Spleen (tissue), 11 donors: ENCODE data around the gene PHRF1. TPM values are rescaled to one million over a fixed set of nuclear protein-coding genes. Genes with fewer than 3 reads are reported as not detected.
A peak's percentile ranks its signal among the peaks of the same experiment; 100 is the strongest.

Source experiments
- DNase-seq: peaks from one replicate; pipeline ENCODE4 v3.0.0-alpha.2; 2020
- H3K27ac ChIP-seq, 8 donors: fragments of 200-600 bp; sonication (generic) in 7 of 8; 1 replicate in 4 of 8; 2 replicates in 4 of 8; pipeline versions ENCODE4 v1.5.0 to v1.8.0; 2016 to 2021; ENCODE audit warnings: inconsistent platforms in 4 of 8, mild to moderate bottlenecking in 4 of 8, moderate library complexity in 1 of 8
- H3K27me3 ChIP-seq, 7 donors: fragments of 200-600 bp; sonication (generic) in 6 of 7; replicated peaks in 1 of 7; 1 replicate in 4 of 7; 2 replicates in 3 of 7; pipeline versions ENCODE4 v1.5.0 to v1.8.0; 2016 to 2021; ENCODE audit warnings: inconsistent platforms in 3 of 7, mild to moderate bottlenecking in 1 of 7
- H3K36me3 ChIP-seq, 6 donors: fragments of 200-600 bp; sonication (generic) in 5 of 6; 1 replicate in 4 of 6; 2 replicates in 2 of 6; pipeline versions ENCODE4 v1.5.0 to v1.8.0; 2016 to 2021; ENCODE audit warnings: inconsistent platforms in 2 of 6
- H3K4me1 ChIP-seq, 6 donors: fragments of 200-600 bp; sonication (generic) in 5 of 6; 1 replicate in 3 of 6; 2 replicates in 3 of 6; pipeline versions ENCODE4 v1.5.0 to v1.8.0; 2016 to 2021; ENCODE audit warnings: inconsistent platforms in 3 of 6
- H3K4me3 ChIP-seq, 8 donors: fragments of 200-600 bp; sonication (generic) in 7 of 8; 1 replicate in 4 of 8; 2 replicates in 4 of 8; pipeline versions ENCODE4 v1.5.0 to v1.8.0; 2016 to 2021; ENCODE audit warnings: inconsistent platforms in 4 of 8, mild to moderate bottlenecking in 4 of 8, moderate library complexity in 2 of 8
- H3K9me3 ChIP-seq, 8 donors: fragments of 200-600 bp; sonication (generic) in 7 of 8; 1 replicate in 4 of 8; 2 replicates in 4 of 8; pipeline versions ENCODE4 v1.5.0 to v1.8.0; 2016 to 2021; ENCODE audit warnings: inconsistent platforms in 4 of 8
- CTCF ChIP-seq, 11 experiments: fragments of 200-600 bp in 7 of 11; fragments of 450-650 bp in 4 of 11; sonication (generic) in 4 of 11; IDR thresholded peaks in 8 of 11; conservative IDR thresholded peaks in 3 of 11; 1 replicate in 7 of 11; 2 replicates in 4 of 11; pipeline versions ENCODE4 v1.4.0 to v1.8.0; 2016 to 2021; ENCODE audit warnings: antibody characterized with exemption in 11 of 11, inconsistent platforms in 4 of 11, mild to moderate bottlenecking in 1 of 11
- POLR2A ChIP-seq, 3 donors: fragments of 450-650 bp; IDR thresholded peaks; one replicate each; pipeline ENCODE4 v1.5.1; 2017; ENCODE audit warnings: antibody characterized with exemption in 3 of 3, mild to moderate bottlenecking in 1 of 3
- POLR2AphosphoS5 ChIP-seq, 3 donors: sonication (generic); formaldehyde crosslinking; IDR thresholded peaks; one replicate each; pipeline ENCODE4 v1.5.1; 2017; ENCODE audit warnings: antibody characterized with exemption in 3 of 3
- WGBS, 5 donors: extraction: QIAGEN DNeasy Blood & Tissue Kit in 3 of 5; methylation state at CpG; one replicate each; pipeline versions ENCODE4 v1.1.5 to v1.1.7; 2013 to 2018; 5-methylcytosine and 5-hydroxymethylcytosine counted together
- intact Hi-C: fragments of 100-400 bp; cut with DNase I; formaldehyde crosslinking; loops from one replicate; pipeline ENCODE4 v1.15.0; 2023; ENCODE audit warnings: low total_unique reads
- polyA plus RNA-seq, 3 donors: library from polyadenylated mRNA; stranded (reverse); fragments of 200-250 nt; gene quantifications; one replicate each; pipeline ENCODE4 v1.2.1, GENCODE V29; 2013
- total RNA-seq, 7 donors: library from RNA; depleted of rRNA in 3 of 7; stranded (reverse); fragments of >200 nt in 3 of 7; fragmentation: NEBNext Ultra II Directional in 4 of 7; extraction: Animal tissue kit (Norgen Biotek cat#: 25700) in 4 of 7; gene quantifications; one replicate each; pipeline versions ENCODE4 v1.1.0 to v1.2.1, GENCODE V29; 2016 to 2021
- donor health status: healthy with polysubstance abuse.
- donor health status: DM: no; HTN: no; CAD: no; lungs with moderate emphysema.
- donor health status: DM: no; HTN: no; CAD: no.
- donor health status: Bipolar disorder and iron deficiency.
- donor health status: healthy.
- donor health status: DM: no; HTN: no; CAD: no.
- donor health status: DM: yes; HTN: yes; CAD: no.

The PHRF1 gene
- total and polyA plus RNA-seq, 10 donors, result 7.3 to 41.5 (median 30.6) TPM

GRCh38 chr11:590997-591396 lies 14.7 kb downstream of the PHRF1 start:
- 79 to 91% (median 85%) methylated on average over 11 of the region's 11 CpGs for WGBS, 5 donors
- no peaks in the 10 kb centered on the region for H3K9me3 ChIP-seq
- no peaks in the 10 kb centered on the region for H3K27me3 ChIP-seq
- TF ChIP-seq POLR2AphosphoS5 (IDR thresholded peaks at IDR 0.05), result peak in 1 of 3 donors; percentile 36
- no peak for TF ChIP-seq POLR2A (IDR thresholded peaks at IDR 0.05)
- no peak for TF ChIP-seq CTCF (IDR thresholded peaks at IDR 0.05 in 8 of 11, conservative IDR thresholded peaks at IDR 0.05 in 3 of 11)
- intact Hi-C loops, result no loop called here
- H3K4me1 ChIP-seq, result peaks cover 0 to 29% (median 11%) of the 10 kb centered on the region in 6 donors
- H3K27ac ChIP-seq, result no peak overlapping the region
- no peak for DNase-seq
- peaks cover 6 to 100% (median 95%) of the 10 kb centered on the region in 6 donors for H3K36me3 ChIP-seq
- H3K4me3 ChIP-seq, result no peak overlapping the region

GRCh38 chr11:592501-592900 lies 16.2 kb downstream of the PHRF1 start:
- Histone ChIP-seq H3K4me3 (no peak overlapping the region), H3K36me3 (peaks cover 6 to 100% (median 95%) of the 10 kb centered on the region in 6 donors), H3K27ac (no peak overlapping the region), H3K4me1 (peaks cover 0 to 15% (median 7%) of the 10 kb centered on the region in 6 donors), H3K27me3 (no peaks in the 10 kb centered on the region), H3K9me3 (no peaks in the 10 kb centered on the region)
- intact Hi-C loops, result no loop called here
- WGBS, 5 donors, result 96 to 98% (median 97%) methylated on average over 22 of the region's 22 CpGs
- no peak for TF ChIP-seq CTCF (IDR thresholded peaks at IDR 0.05 in 8 of 11, conservative IDR thresholded peaks at IDR 0.05 in 3 of 11)
- TF ChIP-seq POLR2A (IDR thresholded peaks at IDR 0.05), result no peak
- peak in 1 of 3 donors; percentile 43 for TF ChIP-seq POLR2AphosphoS5 (IDR thresholded peaks at IDR 0.05)
- DNase-seq, result no peak

GRCh38 chr11:592918-593317 lies 16.6 kb downstream of the PHRF1 start:
- Histone ChIP-seq H3K36me3 (peaks cover 6 to 100% (median 95%) of the 10 kb centered on the region in 6 donors), H3K9me3 (no peaks in the 10 kb centered on the region), H3K4me1 (peaks cover 0 to 11% (median 3%) of the 10 kb centered on the region in 6 donors), H3K27me3 (no peaks in the 10 kb centered on the region), H3K27ac (no peak overlapping the region), H3K4me3 (no peak overlapping the region)
- TF ChIP-seq POLR2A (IDR thresholded peaks at IDR 0.05) (no peak), POLR2AphosphoS5 (IDR thresholded peaks at IDR 0.05) (peak in 1 of 3 donors; percentile 15)
- no peak for DNase-seq
- WGBS, 5 donors, result 87 to 95% (median 94%) methylated on average over 10 of the region's 10 CpGs
- intact Hi-C loops, result no loop called here

- 87 to 97% (median 95%) methylated on average over 19 to 21 of the region's 21 CpGs for WGBS, 5 donors
- Histone ChIP-seq H3K9me3 (no peaks in the 10 kb centered on the region), H3K4me3 (no peak overlapping the region), H3K27me3 (no peaks in the 10 kb centered on the region), H3K27ac (no peak overlapping the region), H3K36me3 (peaks cover 6 to 100% (median 95%) of the 10 kb centered on the region in 6 donors), H3K4me1 (peaks cover 0 to 6% (median under 1%) of the 10 kb centered on the region in 6 donors)
- TF ChIP-seq CTCF (IDR thresholded peaks at IDR 0.05 in 8 of 11, conservative IDR thresholded peaks at IDR 0.05 in 3 of 11), result no peak
- TF ChIP-seq POLR2AphosphoS5 (IDR thresholded peaks at IDR 0.05), result no peak
- TF ChIP-seq POLR2A (IDR thresholded peaks at IDR 0.05), result no peak
- no peak for DNase-seq
- intact Hi-C loops, result no loop called here
Measured at GRCh38 chr11:593347-593746, 17.1 kb downstream of the PHRF1 start.
